ENCODE measurements around the gene YIPF3. TPM values are rescaled to one million over a fixed set of nuclear protein-coding genes. Genes with fewer than 3 reads are reported as not detected.
"Not testable (repeated sequence)": the region's sequence is repeated elsewhere in the genome, so short reads cannot be mapped to it uniquely, and the experiment has no call there.

The YIPF3 gene
- polyA plus RNA-seq, 10 donors, result 75.0 to 103 (median 83.3) TPM

DNA sequence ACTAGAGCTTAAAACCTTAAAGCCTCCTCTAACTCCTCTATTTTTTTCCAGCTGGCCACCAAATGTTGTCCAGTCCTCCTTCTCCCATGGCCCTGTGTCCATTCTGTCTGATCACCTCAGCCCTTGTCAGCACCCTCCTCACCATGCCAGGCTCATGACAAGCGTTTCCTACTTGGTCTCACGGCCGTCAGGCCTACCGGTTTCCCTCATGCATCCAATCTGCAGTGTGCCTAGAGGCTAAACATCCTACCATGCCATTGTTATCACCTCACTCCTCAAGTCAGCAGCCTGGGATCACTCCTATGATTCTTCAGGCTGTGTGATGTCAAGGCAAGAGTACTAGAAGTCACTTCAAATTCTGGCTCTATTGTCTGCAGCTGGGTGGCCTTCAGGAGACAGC is 49.0 kb downstream of the YIPF3 start:
- no peak for DNase-seq

DNA sequence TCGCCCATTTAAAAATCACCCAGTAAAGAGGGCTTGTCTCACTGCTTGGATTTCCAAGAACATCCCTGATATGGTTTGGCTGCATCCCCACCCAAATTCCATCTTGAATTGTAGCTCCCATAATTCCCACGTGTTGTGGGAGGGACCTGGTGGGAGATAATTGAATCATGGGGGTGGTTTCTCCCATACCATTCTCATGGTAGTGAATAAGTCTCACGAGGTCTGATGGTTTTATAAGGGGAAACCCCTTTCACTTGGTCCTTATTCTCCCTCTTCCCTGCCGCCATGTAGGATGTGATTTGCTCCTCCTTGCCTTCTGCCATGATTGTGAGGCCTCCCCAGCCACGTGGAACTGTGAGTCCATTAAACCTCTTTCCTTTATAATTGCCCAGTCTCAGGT is 49.5 kb downstream of the YIPF3 start:
- not testable (repeated sequence) for DNase-seq

DNA sequence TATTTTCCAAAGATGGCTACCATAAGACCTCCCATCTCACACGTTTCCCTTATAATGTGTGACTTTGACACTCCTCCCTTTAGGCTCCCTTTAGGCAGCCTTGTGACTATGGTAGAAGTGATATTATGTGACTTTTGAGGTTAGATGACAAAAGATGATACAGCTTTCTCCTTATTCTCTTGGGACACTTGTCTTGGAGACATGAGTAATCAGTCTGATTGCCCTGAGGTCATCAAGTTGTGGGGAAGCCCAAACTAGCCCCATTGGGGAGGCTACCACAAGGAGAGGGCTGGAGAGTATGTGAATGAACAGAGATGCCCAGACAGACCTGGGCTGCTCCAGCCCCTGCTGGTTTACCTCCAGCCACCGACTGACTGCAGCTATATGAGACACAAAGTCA is 50.8 kb downstream of the YIPF3 start:
- no peak for DNase-seq

DNA sequence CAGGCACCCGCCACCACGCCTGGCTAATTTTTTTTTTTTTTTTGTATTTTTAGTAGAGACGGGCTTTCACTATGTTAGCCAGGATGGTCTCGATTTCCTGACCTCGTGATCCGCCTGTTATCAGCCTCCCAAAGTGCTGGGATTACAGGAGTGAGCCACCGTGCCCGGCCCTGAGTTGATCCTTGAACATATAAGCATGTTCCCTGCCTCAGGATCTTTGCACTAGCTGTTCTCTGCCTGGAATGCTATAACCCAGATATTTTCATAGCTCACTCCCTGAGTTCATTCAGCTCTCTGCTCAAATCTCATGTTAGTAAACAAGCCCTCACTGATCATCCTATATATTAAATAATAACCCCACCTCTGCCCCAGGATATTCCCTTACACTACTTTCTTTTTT is 52.4 kb downstream of the YIPF3 start:
- no peak for DNase-seq

DNA sequence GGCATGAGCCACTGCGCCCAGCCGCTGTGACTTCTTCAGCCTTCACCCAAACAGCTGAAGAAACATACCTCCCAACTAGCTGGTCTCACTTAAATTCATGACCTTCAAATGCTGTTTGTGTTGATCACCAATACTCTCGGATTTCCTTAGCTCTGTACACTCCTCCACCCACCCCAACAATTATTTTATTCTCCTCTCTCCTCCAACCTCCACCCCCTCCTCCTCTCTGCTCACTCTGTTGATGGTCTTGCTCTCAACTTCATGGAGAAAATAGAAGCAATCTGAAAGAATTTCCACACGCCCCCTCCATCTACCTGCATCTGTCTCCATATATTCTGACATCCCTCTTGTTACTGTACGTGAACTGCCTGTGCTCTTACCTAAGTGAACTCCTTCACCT is 54.8 kb downstream of the YIPF3 start:
- no peak for DNase-seq

Other genes with a start within 250 kb of the YIPF3 start
- gene SLC22A7, start 218.7 kb downstream of the YIPF3 start, polyA plus RNA-seq (ENCODE audit: insufficient read length in 10 of 10), result under 1 TPM in 3 of 10 donors, not detected in 7; 0.05 to 0.45 (median 0.11) TPM
- 1 to 10 TPM in 6 of 10 donors, under 1 TPM in 4; 0.43 to 1.5 (median 1.0) TPM for gene CRIP3, start 208.1 kb downstream of the YIPF3 start, polyA plus RNA-seq (ENCODE audit: insufficient read length in 10 of 10)
- gene ZNF318, start 147.3 kb downstream of the YIPF3 start, polyA plus RNA-seq (ENCODE audit: insufficient read length in 10 of 10), result 10 to 100 TPM; 11.6 to 18.1 (median 15.0) TPM
- 10 to 100 TPM in 9 of 10 donors, 1 to 10 TPM in 1; 9.8 to 19.7 (median 13.7) TPM for gene ABCC10, start 89.4 kb downstream of the YIPF3 start, polyA plus RNA-seq (ENCODE audit: insufficient read length in 10 of 10)
- 1 to 10 TPM; 1.4 to 4.3 (median 2.1) TPM for gene DLK2, start 61.4 kb downstream of the YIPF3 start, polyA plus RNA-seq (ENCODE audit: insufficient read length in 10 of 10)
- gene TJAP1, start 39.4 kb downstream of the YIPF3 start, polyA plus RNA-seq (ENCODE audit: insufficient read length in 10 of 10), result 10 to 100 TPM; 17.8 to 35.8 (median 25.1) TPM
- gene LRRC73, start 6.6 kb downstream of the YIPF3 start, polyA plus RNA-seq (ENCODE audit: insufficient read length in 10 of 10), result under 1 TPM; 0.10 to 0.26 (median 0.15) TPM
- gene POLR1C, start 163 bp upstream of the YIPF3 start, polyA plus RNA-seq (ENCODE audit: insufficient read length in 10 of 10), result 10 to 100 TPM; 13.6 to 22.3 (median 17.0) TPM
- gene XPO5, start 59.1 kb upstream of the YIPF3 start, polyA plus RNA-seq (ENCODE audit: insufficient read length in 10 of 10), result 10 to 100 TPM; 19.8 to 37.0 (median 28.1) TPM
- gene POLH, start 59.3 kb upstream of the YIPF3 start, polyA plus RNA-seq (ENCODE audit: insufficient read length in 10 of 10), result 10 to 100 TPM; 10.4 to 17.9 (median 12.8) TPM
- 10 to 100 TPM; 29.3 to 57.9 (median 36.7) TPM for gene GTPBP2, start 112.3 kb upstream of the YIPF3 start, polyA plus RNA-seq (ENCODE audit: insufficient read length in 10 of 10)
- gene MAD2L1BP, start 118.9 kb upstream of the YIPF3 start, polyA plus RNA-seq (ENCODE audit: insufficient read length in 10 of 10), result 10 to 100 TPM; 16.0 to 19.8 (median 17.4) TPM
- gene RSPH9, start 128.1 kb upstream of the YIPF3 start, polyA plus RNA-seq (ENCODE audit: insufficient read length in 10 of 10), result 1 to 10 TPM in 1 of 10 donors, under 1 TPM in 9; 0.28 to 1.1 (median 0.70) TPM
- gene MRPS18A, start 170.9 kb upstream of the YIPF3 start, polyA plus RNA-seq (ENCODE audit: insufficient read length in 10 of 10), result 10 to 100 TPM; 25.5 to 33.5 (median 29.8) TPM